T-helper 2 cell treated with Interferon-gamma antibody and Interleukin-4, amounts not matched to agents 5 μg/mL and 100 μg/mL, for 36 hours (primary cell): ENCODE data around the gene DCUN1D3.

Experiments
- DNase-seq: peaks from one replicate; pipeline ENCODE4 v3.0.0; 2021; ENCODE audit warnings: low spot score
- H3K27ac Mint-ChIP-seq: one replicate; pipeline ENCODE4 v1.8.0; 2021; ENCODE audit warnings: mild to moderate bottlenecking, mixed read lengths
- H3K27me3 Mint-ChIP-seq: one replicate; pipeline ENCODE4 v1.8.0; 2021; ENCODE audit warnings: low read depth, mixed read lengths
- H3K36me3 Mint-ChIP-seq: one replicate; pipeline ENCODE4 v1.8.0; 2021; ENCODE audit warnings: low read depth, mixed read lengths
- H3K4me1 Mint-ChIP-seq: one replicate; pipeline ENCODE4 v1.8.0; 2021; ENCODE audit warnings: low read depth, mixed read lengths
- H3K4me3 Mint-ChIP-seq: one replicate; pipeline ENCODE4 v1.8.0; 2022; ENCODE audit warnings: mild to moderate bottlenecking, moderate library complexity, mixed read lengths
- H3K9me3 Mint-ChIP-seq: one replicate; pipeline ENCODE4 v1.8.0; 2021; ENCODE audit warnings: mixed read lengths

Gene DCUN1D3

GRCh38 chr16:20859229-20859628 lies 40.9 kb downstream of the DCUN1D3 start:
- no peak for DNase-seq
- H3K36me3 Mint-ChIP-seq = peaks cover 42% of the 10 kb centered on the region
- H3K27ac Mint-ChIP-seq = no peak overlapping the region
- no peaks in the 10 kb centered on the region for H3K9me3 Mint-ChIP-seq
- H3K4me1 Mint-ChIP-seq = peaks cover 11% of the 10 kb centered on the region
- no peaks in the 10 kb centered on the region for H3K27me3 Mint-ChIP-seq
- no peak overlapping the region for H3K4me3 Mint-ChIP-seq

GRCh38 chr16:20857281-20857680 lies 42.9 kb downstream of the DCUN1D3 start:
- H3K36me3 Mint-ChIP-seq = peaks cover 39% of the 10 kb centered on the region
- no peak overlapping the region for H3K27ac Mint-ChIP-seq
- H3K9me3 Mint-ChIP-seq = no peaks in the 10 kb centered on the region
- peaks cover 6% of the 10 kb centered on the region for H3K4me1 Mint-ChIP-seq
- H3K27me3 Mint-ChIP-seq = no peaks in the 10 kb centered on the region
- DNase-seq = no peak
- H3K4me3 Mint-ChIP-seq = no peak overlapping the region

GRCh38 chr16:20854963-20855362 lies 45.2 kb downstream of the DCUN1D3 start:
- Mint-ChIP-seq H3K27ac (no peak overlapping the region), H3K4me1 (peaks cover 14% of the 10 kb centered on the region), H3K36me3 (peaks cover 29% of the 10 kb centered on the region), H3K9me3 (no peaks in the 10 kb centered on the region), H3K27me3 (no peaks in the 10 kb centered on the region), H3K4me3 (no peak overlapping the region)
- DNase-seq = no peak

- Mint-ChIP-seq H3K27me3 (no peaks in the 10 kb centered on the region), H3K36me3 (peaks cover 25% of the 10 kb centered on the region), H3K4me1 (peaks cover 16% of the 10 kb centered on the region), H3K4me3 (no peak overlapping the region), H3K9me3 (no peaks in the 10 kb centered on the region), H3K27ac (no peak overlapping the region)
- DNase-seq = no peak
Measured at GRCh38 chr16:20853981-20854620, 46.1 kb downstream of the DCUN1D3 start.

- Mint-ChIP-seq H3K27me3 (no peaks in the 10 kb centered on the region), H3K4me1 (peaks cover 16% of the 10 kb centered on the region), H3K4me3 (no peak overlapping the region), H3K27ac (no peak overlapping the region), H3K9me3 (no peaks in the 10 kb centered on the region), H3K36me3 (peaks cover 25% of the 10 kb centered on the region)
- no peak for DNase-seq
Measured at GRCh38 chr16:20853143-20853542, 47.0 kb downstream of the DCUN1D3 start.

GRCh38 chr16:20851601-20852000 lies 48.6 kb downstream of the DCUN1D3 start:
- no peak overlapping the region for H3K4me3 Mint-ChIP-seq
- no peak overlapping the region for H3K27ac Mint-ChIP-seq
- H3K9me3 Mint-ChIP-seq = no peaks in the 10 kb centered on the region
- peaks cover 24% of the 10 kb centered on the region for H3K36me3 Mint-ChIP-seq
- no peaks in the 10 kb centered on the region for H3K27me3 Mint-ChIP-seq
- DNase-seq = no peak
- H3K4me1 Mint-ChIP-seq = peaks cover 13% of the 10 kb centered on the region

GRCh38 chr16:20850981-20851380 lies 49.2 kb downstream of the DCUN1D3 start:
- Mint-ChIP-seq H3K4me3 (no peak overlapping the region), H3K36me3 (peaks cover 23% of the 10 kb centered on the region), H3K27ac (no peak overlapping the region), H3K27me3 (no peaks in the 10 kb centered on the region), H3K9me3 (no peaks in the 10 kb centered on the region), H3K4me1 (peaks cover 11% of the 10 kb centered on the region)
- DNase-seq = no peak

GRCh38 chr16:20849589-20850390 lies 50.4 kb downstream of the DCUN1D3 start:
- Mint-ChIP-seq H3K9me3 (no peaks in the 10 kb centered on the region), H3K27me3 (no peaks in the 10 kb centered on the region), H3K36me3 (peaks cover 19% of the 10 kb centered on the region), H3K4me1 (peaks cover 17% of the 10 kb centered on the region), H3K4me3 (no peak overlapping the region), H3K27ac (no peak overlapping the region)
- DNase-seq = peak; percentile 36

GRCh38 chr16:20847550-20847949 lies 52.6 kb downstream of the DCUN1D3 start:
- Mint-ChIP-seq H3K36me3 (peaks cover 16% of the 10 kb centered on the region), H3K4me1 (peaks cover 29% of the 10 kb centered on the region), H3K27ac (no peak overlapping the region), H3K4me3 (no peak overlapping the region), H3K27me3 (no peaks in the 10 kb centered on the region), H3K9me3 (no peaks in the 10 kb centered on the region)
- DNase-seq = no peak

- no peak for DNase-seq
- Mint-ChIP-seq H3K27ac (no peak overlapping the region), H3K4me1 (peaks cover 29% of the 10 kb centered on the region), H3K4me3 (no peak overlapping the region), H3K36me3 (peaks cover 20% of the 10 kb centered on the region), H3K9me3 (no peaks in the 10 kb centered on the region), H3K27me3 (no peaks in the 10 kb centered on the region)
Measured at GRCh38 chr16:20846551-20846950, 53.6 kb downstream of the DCUN1D3 start.

- DNase-seq = no peak
- no peak overlapping the region for H3K4me3 Mint-ChIP-seq
- H3K36me3 Mint-ChIP-seq = peaks cover 22% of the 10 kb centered on the region
- H3K27me3 Mint-ChIP-seq = no peaks in the 10 kb centered on the region
- peaks cover 31% of the 10 kb centered on the region for H3K4me1 Mint-ChIP-seq
- H3K9me3 Mint-ChIP-seq = no peaks in the 10 kb centered on the region
- H3K27ac Mint-ChIP-seq = no peak overlapping the region
Measured at GRCh38 chr16:20846030-20846429, 54.1 kb downstream of the DCUN1D3 start.

GRCh38 chr16:20844588-20844987 lies 55.6 kb downstream of the DCUN1D3 start:
- peak overlapping the region; percentile 70 for H3K27ac Mint-ChIP-seq
- H3K27me3 Mint-ChIP-seq = no peaks in the 10 kb centered on the region
- peaks cover 30% of the 10 kb centered on the region for H3K36me3 Mint-ChIP-seq
- H3K4me3 Mint-ChIP-seq = peak overlapping the region; percentile 49
- DNase-seq = no peak
- no peaks in the 10 kb centered on the region for H3K9me3 Mint-ChIP-seq
- H3K4me1 Mint-ChIP-seq = peaks cover 21% of the 10 kb centered on the region

- Mint-ChIP-seq H3K36me3 (peaks cover 32% of the 10 kb centered on the region), H3K9me3 (no peaks in the 10 kb centered on the region), H3K4me1 (peaks cover 23% of the 10 kb centered on the region), H3K4me3 (peak overlapping the region; percentile 46), H3K27ac (peak overlapping the region; percentile 66), H3K27me3 (no peaks in the 10 kb centered on the region)
- no peak for DNase-seq
Measured at GRCh38 chr16:20844054-20844453, 56.1 kb downstream of the DCUN1D3 start.

- Mint-ChIP-seq H3K9me3 (peaks cover 3% of the 10 kb centered on the region), H3K27me3 (no peaks in the 10 kb centered on the region), H3K4me1 (peaks cover 14% of the 10 kb centered on the region), H3K36me3 (peaks cover 62% of the 10 kb centered on the region), H3K4me3 (no peak overlapping the region), H3K27ac (no peak overlapping the region)
- no peak for DNase-seq
Measured at GRCh38 chr16:20839504-20839903, 60.7 kb downstream of the DCUN1D3 start.
